Testis (tissue), 2 donors: Measurements from ENCODE around the gene C5orf46.

ENCODE experiments used
- CTCF ChIP-seq, 3 experiments: fragments of 450-650 bp in 2 of 3; fragments of 200-600 bp in 1 of 3; sonication (generic) in 1 of 3; IDR thresholded peaks; one replicate each; pipeline ENCODE4 v1.5.1; 2016 to 2019; ENCODE audit warnings: antibody characterized with exemption in 3 of 3, mild to moderate bottlenecking in 2 of 3, moderate library complexity in 1 of 3
- POLR2A ChIP-seq: fragments of 450-650 bp; IDR thresholded peaks from one replicate; pipeline ENCODE4 v1.6.1; 2017; ENCODE audit warnings: antibody characterized with exemption, mild to moderate bottlenecking, moderate library complexity

- no peak for TF ChIP-seq CTCF (IDR thresholded peaks at IDR 0.05)
- TF ChIP-seq POLR2A, result no peak
These were observed 54.0 kb downstream of the C5orf46 start for GRCh38 chr5:147852365-147852764.
